HEK293 (cell line): Measurements from ENCODE around the gene MPDU1.

ENCODE experiments used
- BCL11A ChIP-seq: fragments of 450-650 bp; formaldehyde crosslinking; IDR thresholded peaks from 2 replicates; pipeline ENCODE4 v1.5.1; 2016; ENCODE audit warnings: low read depth, missing biosample characterization, missing genetic modification characterization
- BCL11B ChIP-seq: fragments of 450-650 bp; formaldehyde crosslinking; IDR thresholded peaks from 2 replicates; pipeline ENCODE4 v1.5.1; 2016; ENCODE audit warnings: low read depth, missing biosample characterization, missing genetic modification characterization
- KLF16 ChIP-seq: fragments of 450-650 bp; formaldehyde crosslinking; IDR thresholded peaks from 2 replicates; pipeline ENCODE4 v1.5.1; 2017; ENCODE audit warnings: missing biosample characterization, missing genetic modification characterization
- MEIS1 ChIP-seq: sonication (generic); formaldehyde crosslinking; IDR thresholded peaks from 2 replicates; pipeline ENCODE4 v1.8.1; 2022; ENCODE audit warnings: missing genetic modification reagents, mild to moderate bottlenecking, borderline replicate concordance
- PRDM6 ChIP-seq: fragments of 450-650 bp; formaldehyde crosslinking; IDR thresholded peaks from 2 replicates; pipeline ENCODE4 v1.5.1; 2017; ENCODE audit warnings: missing biosample characterization, missing genetic modification characterization
- SP7 ChIP-seq: fragments of 450-650 bp; formaldehyde crosslinking; IDR thresholded peaks from 2 replicates; pipeline ENCODE4 v1.5.1; 2016; ENCODE audit warnings: missing biosample characterization, missing genetic modification characterization
- ZBTB8A ChIP-seq: fragments of 450-650 bp; formaldehyde crosslinking; IDR thresholded peaks from 2 replicates; pipeline ENCODE4 v1.5.1; 2016; ENCODE audit warnings: missing biosample characterization, missing genetic modification characterization
- ZFP37 ChIP-seq: fragments of 450-650 bp; formaldehyde crosslinking; IDR thresholded peaks from 2 replicates; pipeline ENCODE4 v1.5.1; 2016; ENCODE audit warnings: missing biosample characterization, missing genetic modification characterization
- ZIC2 ChIP-seq: fragments of 450-650 bp; formaldehyde crosslinking; IDR thresholded peaks from 2 replicates; pipeline ENCODE4 v1.5.1; 2016; ENCODE audit warnings: missing biosample characterization, missing genetic modification characterization
- ZNF10 ChIP-seq: fragments of 450-650 bp; formaldehyde crosslinking; IDR thresholded peaks from 2 replicates; pipeline ENCODE4 v1.5.1; 2017; ENCODE audit warnings: missing biosample characterization, missing genetic modification characterization
- ZNF112 ChIP-seq: fragments of 450-650 bp; formaldehyde crosslinking; IDR thresholded peaks from 2 replicates; pipeline ENCODE4 v1.5.0; 2017; ENCODE audit warnings: missing biosample characterization, missing genetic modification characterization
- ZNF138 ChIP-seq: fragments of 450-650 bp; formaldehyde crosslinking; IDR thresholded peaks from 2 replicates; pipeline ENCODE4 v1.5.1; 2016; ENCODE audit warnings: missing biosample characterization, missing genetic modification characterization, borderline replicate concordance
- ZNF174 ChIP-seq: fragments of 450-650 bp; formaldehyde crosslinking; IDR thresholded peaks from 2 replicates; pipeline ENCODE4 v1.5.0; 2017; ENCODE audit warnings: missing biosample characterization, mild to moderate bottlenecking, missing genetic modification characterization
- ZNF266 ChIP-seq: fragments of 450-650 bp; formaldehyde crosslinking; IDR thresholded peaks from 2 replicates; pipeline ENCODE4 v1.5.1; 2016; ENCODE audit warnings: missing biosample characterization, missing genetic modification characterization, low read depth
- ZNF341 ChIP-seq: fragments of 450-650 bp; formaldehyde crosslinking; IDR thresholded peaks from 2 replicates; pipeline ENCODE4; 2016; ENCODE audit warnings: low read depth, missing biosample characterization, missing genetic modification characterization
- ZNF394 ChIP-seq: fragments of 450-650 bp; formaldehyde crosslinking; IDR thresholded peaks from 2 replicates; pipeline ENCODE4 v1.5.1; 2016; ENCODE audit warnings: missing biosample characterization, missing genetic modification characterization, mild to moderate bottlenecking, moderate library complexity, borderline replicate concordance
- ZNF404 ChIP-seq: fragments of 450-650 bp; formaldehyde crosslinking; IDR thresholded peaks from 2 replicates; pipeline ENCODE4 v1.5.1; 2017; ENCODE audit warnings: missing biosample characterization, missing genetic modification characterization
- ZNF423 ChIP-seq: fragments of 450-650 bp; formaldehyde crosslinking; IDR thresholded peaks from 2 replicates; pipeline ENCODE4 v1.5.1; 2016; ENCODE audit warnings: missing biosample characterization, missing genetic modification characterization
- ZNF645 ChIP-seq: fragments of 450-650 bp; formaldehyde crosslinking; IDR thresholded peaks from 2 replicates; pipeline ENCODE4; 2016; ENCODE audit warnings: missing biosample characterization, missing genetic modification characterization
- ZNF654 ChIP-seq: fragments of 450-650 bp; formaldehyde crosslinking; IDR thresholded peaks from 2 replicates; pipeline ENCODE4 v1.5.1; 2016; ENCODE audit warnings: low read depth, missing biosample characterization, missing genetic modification characterization
- ZNF664 ChIP-seq: fragments of 450-650 bp; formaldehyde crosslinking; IDR thresholded peaks from 2 replicates; pipeline ENCODE4 v1.5.1; 2016; ENCODE audit warnings: missing biosample characterization, missing genetic modification characterization
- TF ChIP-seq, protein P1 (sequence below): fragments of 450-650 bp; formaldehyde crosslinking; IDR thresholded peaks from 2 replicates; pipeline ENCODE4 v1.5.1; 2016; ENCODE audit warnings: missing biosample characterization, missing genetic modification characterization
- TF ChIP-seq, protein P2 (sequence below): fragments of 450-650 bp; formaldehyde crosslinking; IDR thresholded peaks from 2 replicates; pipeline ENCODE4 v1.5.1; 2016; ENCODE audit warnings: missing biosample characterization, missing genetic modification characterization

The MPDU1 gene

DNA sequence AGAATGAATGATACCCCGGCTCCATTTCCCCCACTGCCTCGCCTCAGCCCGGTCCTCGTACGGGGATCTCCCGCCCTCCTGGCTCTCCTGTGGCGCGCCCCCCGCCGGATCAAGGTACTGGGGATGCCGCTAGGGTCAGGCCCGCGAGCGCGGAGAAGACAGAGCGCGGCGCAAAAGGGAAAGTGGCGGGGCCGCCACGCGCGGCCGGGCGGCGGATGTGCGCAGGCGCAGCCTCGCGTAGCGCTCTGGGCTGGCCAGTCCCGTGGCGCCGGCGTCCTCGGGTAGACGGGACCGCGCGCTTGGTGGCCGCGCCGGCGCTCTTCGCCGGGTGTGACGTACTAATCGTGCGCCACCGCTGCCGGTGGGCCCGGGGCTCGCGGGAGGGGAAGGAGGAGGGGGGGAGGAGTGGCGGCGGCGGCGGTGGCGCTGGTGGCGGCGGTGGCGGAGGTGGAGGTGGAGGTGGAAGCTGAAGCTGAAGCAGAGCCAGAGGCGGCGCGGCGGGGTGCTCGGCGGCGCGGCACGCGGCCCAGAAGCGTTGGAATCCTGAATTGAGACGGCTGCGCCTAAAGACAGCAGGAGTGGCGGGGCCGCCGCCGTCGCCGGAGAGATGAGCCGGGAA is 22.0 kb upstream of the MPDU1 start, which contains the start of gene SENP3 (continued):
- TF ChIP-seq ZNF138 (no peak), ZNF10 (no peak), ZNF664 (tag by site-specific recombination) (no peak), ZBTB8A (tag by site-specific recombination) (no peak), ZNF654 (tag by site-specific recombination) (no peak), ZNF174 (tag by site-specific recombination) (no peak), SP7 (tag by site-specific recombination) (no peak), ZNF394 (tag by site-specific recombination) (no peak), PRDM6 (tag by site-specific recombination) (no peak), BCL11B (tag by site-specific recombination) (no peak), ZNF266 (tag by site-specific recombination) (no peak), BCL11A (no peak), ZNF341 (tag by site-specific recombination) (no peak), MEIS1 (CRISPR knock-in tag) (no peak), ZFP37 (tag by site-specific recombination) (no peak), ZNF404 (no peak), ZNF112 (tag by site-specific recombination) (no peak), ZNF645 (tag by site-specific recombination) (no peak), ZNF423 (tag by site-specific recombination) (no peak), ZIC2 (tag by site-specific recombination) (no peak), KLF16 (tag by site-specific recombination) (no peak)
- TF ChIP-seq, protein P1, sequence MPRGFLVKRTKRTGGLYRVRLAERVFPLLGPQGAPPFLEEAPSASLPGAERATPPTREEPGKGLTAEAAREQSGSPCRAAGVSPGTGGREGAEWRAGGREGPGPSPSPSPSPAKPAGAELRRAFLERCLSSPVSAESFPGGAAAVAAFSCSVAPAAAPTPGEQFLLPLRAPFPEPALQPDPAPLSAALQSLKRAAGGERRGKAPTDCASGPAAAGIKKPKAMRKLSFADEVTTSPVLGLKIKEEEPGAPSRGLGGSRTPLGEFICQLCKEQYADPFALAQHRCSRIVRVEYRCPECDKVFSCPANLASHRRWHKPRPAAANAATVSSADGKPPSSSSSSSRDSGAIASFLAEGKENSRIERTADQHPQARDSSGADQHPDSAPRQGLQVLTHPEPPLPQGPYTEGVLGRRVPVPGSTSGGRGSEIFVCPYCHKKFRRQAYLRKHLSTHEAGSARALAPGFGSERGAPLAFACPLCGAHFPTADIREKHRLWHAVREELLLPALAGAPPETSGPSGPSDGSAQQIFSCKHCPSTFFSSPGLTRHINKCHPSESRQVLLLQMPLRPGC (tag by site-specific recombination), result peak; percentile 23; the same call in 1 of the 2 replicates
- TF ChIP-seq, protein P2, sequence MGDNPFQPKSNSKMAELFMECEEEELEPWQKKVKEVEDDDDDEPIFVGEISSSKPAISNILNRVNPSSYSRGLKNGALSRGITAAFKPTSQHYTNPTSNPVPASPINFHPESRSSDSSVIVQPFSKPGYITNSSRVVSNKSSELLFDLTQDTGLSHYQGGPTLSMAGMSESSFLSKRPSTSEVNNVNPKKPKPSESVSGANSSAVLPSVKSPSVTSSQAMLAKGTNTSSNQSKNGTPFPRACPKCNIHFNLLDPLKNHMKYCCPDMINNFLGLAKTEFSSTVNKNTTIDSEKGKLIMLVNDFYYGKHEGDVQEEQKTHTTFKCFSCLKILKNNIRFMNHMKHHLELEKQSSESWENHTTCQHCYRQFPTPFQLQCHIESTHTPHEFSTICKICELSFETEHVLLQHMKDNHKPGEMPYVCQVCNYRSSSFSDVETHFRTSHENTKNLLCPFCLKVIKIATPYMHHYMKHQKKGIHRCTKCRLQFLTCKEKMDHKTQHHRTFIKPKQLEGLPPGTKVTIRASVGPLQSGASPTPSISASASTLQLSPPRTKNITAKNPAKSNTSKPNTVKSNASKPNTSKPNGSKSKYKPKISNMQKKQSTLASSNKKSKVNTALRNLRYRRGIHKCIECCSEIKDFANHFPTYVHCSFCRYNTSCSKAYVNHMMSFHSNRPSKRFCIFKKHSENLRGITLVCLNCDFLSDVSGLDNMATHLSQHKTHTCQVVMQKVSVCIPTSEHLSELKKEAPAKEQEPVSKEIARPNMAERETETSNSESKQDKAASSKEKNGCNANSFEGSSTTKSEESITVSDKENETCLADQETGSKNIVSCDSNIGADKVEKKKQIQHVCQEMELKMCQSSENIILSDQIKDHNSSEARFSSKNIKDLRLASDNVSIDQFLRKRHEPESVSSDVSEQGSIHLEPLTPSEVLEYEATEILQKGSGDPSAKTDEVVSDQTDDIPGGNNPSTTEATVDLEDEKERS (tag by site-specific recombination), result no peak
- TF ChIP-seq, all 188 proteins: peak for 26
